ENCODE results near the gene NAV3. TPM values are rescaled to one million over a fixed set of nuclear protein-coding genes. Genes with fewer than 3 reads are reported as not detected.
A peak's percentile ranks its signal among the peaks of the same experiment; 100 is the strongest.

Gene NAV3
- total RNA-seq, 1 donor from 2014 or later, result 5.0 TPM

- Mint-ChIP-seq H3K9me3 (peaks cover 7% of the 10 kb centered on the region), H3K27ac (ENCODE audit: unreplicated experiment) (no peak overlapping the region), H3K4me3 (no peak overlapping the region), H3K27me3 (ENCODE audit: low read depth) (no peaks in the 10 kb centered on the region), H3K36me3 (ENCODE audit: low read depth) (no peaks in the 10 kb centered on the region), H3K4me1 (peaks cover 26% of the 10 kb centered on the region)
- TF ChIP-seq CTCF (conservative IDR thresholded peaks at IDR 0.05), result no peak
- DNase-seq (ENCODE audit: low read depth, low spot score), result no peak
These were observed 20.0 kb downstream of the NAV3 start for GRCh38 chr12:77850698-77851097.

- H3K4me3 Mint-ChIP-seq, result no peak overlapping the region
- TF ChIP-seq CTCF (conservative IDR thresholded peaks at IDR 0.05), result no peak
- peaks cover 7% of the 10 kb centered on the region for H3K9me3 Mint-ChIP-seq
- H3K27ac Mint-ChIP-seq (ENCODE audit: unreplicated experiment), result peak overlapping the region; percentile 35
- H3K36me3 Mint-ChIP-seq (ENCODE audit: low read depth), result no peaks in the 10 kb centered on the region
- no peaks in the 10 kb centered on the region for H3K4me1 Mint-ChIP-seq
- no peak for DNase-seq (ENCODE audit: low read depth, low spot score)
- H3K27me3 Mint-ChIP-seq (ENCODE audit: low read depth), result no peaks in the 10 kb centered on the region
These were observed 24.9 kb downstream of the NAV3 start for GRCh38 chr12:77855548-77855947.

DNA sequence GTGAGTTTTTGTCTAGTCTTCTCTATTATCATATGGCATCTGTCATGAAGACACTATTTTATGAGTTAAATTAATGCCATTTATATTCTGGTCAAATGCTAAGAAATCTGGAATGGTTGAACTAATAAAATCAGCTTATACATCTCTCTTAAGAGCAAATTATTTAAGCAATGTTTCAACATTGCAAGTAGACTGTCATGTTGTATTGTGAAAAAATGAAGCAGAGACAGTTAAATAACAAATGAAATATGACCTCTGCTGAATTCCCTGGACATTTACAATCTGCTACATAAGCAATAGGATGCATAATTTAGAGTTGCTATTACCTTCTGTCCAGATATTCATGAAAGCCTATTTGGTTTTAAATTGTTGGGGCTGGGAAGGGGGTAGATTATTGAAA, 30.6 kb downstream of the NAV3 start:
- Mint-ChIP-seq H3K9me3 (no peaks in the 10 kb centered on the region), H3K36me3 (ENCODE audit: low read depth) (no peaks in the 10 kb centered on the region), H3K4me1 (no peaks in the 10 kb centered on the region), H3K27me3 (ENCODE audit: low read depth) (no peaks in the 10 kb centered on the region), H3K4me3 (no peak overlapping the region), H3K27ac (ENCODE audit: unreplicated experiment) (no peak overlapping the region)
- no peak for TF ChIP-seq CTCF (conservative IDR thresholded peaks at IDR 0.05)
- no peak for DNase-seq (ENCODE audit: low read depth, low spot score)

GRCh38 chr12:77865178-77865577, 34.5 kb downstream of the NAV3 start:
- Mint-ChIP-seq H3K36me3 (ENCODE audit: low read depth) (no peaks in the 10 kb centered on the region), H3K4me3 (no peak overlapping the region), H3K27ac (ENCODE audit: unreplicated experiment) (no peak overlapping the region), H3K9me3 (no peaks in the 10 kb centered on the region), H3K27me3 (ENCODE audit: low read depth) (no peaks in the 10 kb centered on the region), H3K4me1 (no peaks in the 10 kb centered on the region)
- DNase-seq (ENCODE audit: low read depth, low spot score), result no peak
- TF ChIP-seq CTCF (conservative IDR thresholded peaks at IDR 0.05), result no peak

DNA sequence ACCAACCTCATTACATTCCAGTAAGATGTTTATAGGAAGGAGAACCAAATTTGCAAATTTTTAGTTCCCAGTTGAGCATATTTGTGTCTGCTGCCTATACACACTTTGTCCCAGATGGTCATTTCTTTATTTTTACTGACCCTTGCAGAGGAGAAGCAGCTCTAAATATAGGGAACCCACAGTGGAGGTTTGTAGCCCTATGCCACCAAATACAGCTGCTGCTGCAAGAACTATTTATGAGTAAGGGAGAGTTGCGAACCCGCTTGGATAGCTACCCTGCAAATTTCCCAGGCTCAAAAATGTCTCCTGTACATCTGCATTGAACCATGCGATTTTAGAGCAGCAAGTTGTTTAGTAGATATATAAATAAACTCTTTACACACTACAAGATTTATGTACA, 48.2 kb downstream of the NAV3 start:
- Mint-ChIP-seq H3K36me3 (ENCODE audit: low read depth) (no peaks in the 10 kb centered on the region), H3K4me1 (no peaks in the 10 kb centered on the region), H3K27ac (ENCODE audit: unreplicated experiment) (no peak overlapping the region), H3K4me3 (no peak overlapping the region), H3K9me3 (no peaks in the 10 kb centered on the region), H3K27me3 (ENCODE audit: low read depth) (no peaks in the 10 kb centered on the region)
- no peak for DNase-seq (ENCODE audit: low read depth, low spot score)
- TF ChIP-seq CTCF (conservative IDR thresholded peaks at IDR 0.05), result no peak

GRCh38 chr12:77882709-77883108, 52.0 kb downstream of the NAV3 start:
- no peaks in the 10 kb centered on the region for H3K9me3 Mint-ChIP-seq
- no peak for DNase-seq (ENCODE audit: low read depth, low spot score)
- H3K4me3 Mint-ChIP-seq, result no peak overlapping the region
- H3K27me3 Mint-ChIP-seq (ENCODE audit: low read depth), result no peaks in the 10 kb centered on the region
- no peak for TF ChIP-seq CTCF (conservative IDR thresholded peaks at IDR 0.05)
- no peaks in the 10 kb centered on the region for H3K4me1 Mint-ChIP-seq
- H3K27ac Mint-ChIP-seq (ENCODE audit: unreplicated experiment), result no peak overlapping the region
- H3K36me3 Mint-ChIP-seq (ENCODE audit: low read depth), result no peaks in the 10 kb centered on the region

Data from neural crest cell (in vitro differentiated cells).